GOT3 (cell line): ENCODE measurements around the gene ODC1.

Experiments used
- DNase-seq: peaks from one replicate; lab custom pipeline; 2025; ENCODE audit warnings: mixed read lengths; lab: John Stamatoyannopoulos, UW

Gene ODC1

DNA sequence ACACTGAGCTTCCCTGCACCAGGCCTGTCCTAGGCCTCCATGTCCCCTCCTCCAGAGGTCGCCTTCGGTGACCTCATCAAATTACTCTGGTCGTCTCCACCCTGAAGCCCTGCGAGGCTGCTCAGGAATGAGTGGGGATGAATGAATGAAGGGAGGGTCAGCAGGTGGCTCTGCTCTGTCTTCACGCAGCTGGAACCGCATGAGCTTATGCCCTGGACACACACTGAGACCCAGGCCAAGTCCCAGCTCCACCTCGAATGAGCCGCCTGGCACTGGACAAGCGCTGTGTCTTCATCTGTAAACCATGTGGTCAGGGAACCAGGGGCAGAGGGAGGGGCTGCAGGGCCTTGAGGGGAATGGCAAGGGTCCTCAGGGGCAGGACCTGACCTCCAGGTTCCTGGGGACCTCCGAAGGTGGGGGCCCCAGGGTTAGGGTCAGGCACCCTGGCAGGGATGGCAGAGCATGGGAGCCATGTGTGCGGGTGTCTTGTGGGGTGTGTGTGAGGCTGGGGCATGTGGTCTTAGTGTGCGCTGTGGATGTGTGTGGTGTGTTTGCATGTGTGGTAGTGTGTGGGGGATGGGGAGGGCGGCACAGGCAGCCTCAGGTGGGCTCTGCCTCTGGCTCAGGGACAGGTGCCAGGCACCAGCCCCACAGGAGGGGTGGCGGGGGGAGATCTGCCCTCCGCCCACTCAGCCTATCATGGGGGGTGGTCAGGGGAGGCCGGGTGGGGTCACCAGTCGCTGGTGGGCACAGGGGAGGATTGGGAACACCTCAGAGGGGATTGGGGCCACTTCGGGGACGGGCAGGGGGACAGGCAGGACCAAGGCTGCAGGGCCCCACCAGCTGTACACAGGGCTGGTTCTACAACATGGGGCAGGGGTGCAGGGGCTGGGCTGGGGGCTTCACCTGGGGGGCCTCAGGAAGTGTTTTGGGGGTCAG lies 13.9 kb downstream of the ODC1 start:
- DNase-seq, result no peak

DNA sequence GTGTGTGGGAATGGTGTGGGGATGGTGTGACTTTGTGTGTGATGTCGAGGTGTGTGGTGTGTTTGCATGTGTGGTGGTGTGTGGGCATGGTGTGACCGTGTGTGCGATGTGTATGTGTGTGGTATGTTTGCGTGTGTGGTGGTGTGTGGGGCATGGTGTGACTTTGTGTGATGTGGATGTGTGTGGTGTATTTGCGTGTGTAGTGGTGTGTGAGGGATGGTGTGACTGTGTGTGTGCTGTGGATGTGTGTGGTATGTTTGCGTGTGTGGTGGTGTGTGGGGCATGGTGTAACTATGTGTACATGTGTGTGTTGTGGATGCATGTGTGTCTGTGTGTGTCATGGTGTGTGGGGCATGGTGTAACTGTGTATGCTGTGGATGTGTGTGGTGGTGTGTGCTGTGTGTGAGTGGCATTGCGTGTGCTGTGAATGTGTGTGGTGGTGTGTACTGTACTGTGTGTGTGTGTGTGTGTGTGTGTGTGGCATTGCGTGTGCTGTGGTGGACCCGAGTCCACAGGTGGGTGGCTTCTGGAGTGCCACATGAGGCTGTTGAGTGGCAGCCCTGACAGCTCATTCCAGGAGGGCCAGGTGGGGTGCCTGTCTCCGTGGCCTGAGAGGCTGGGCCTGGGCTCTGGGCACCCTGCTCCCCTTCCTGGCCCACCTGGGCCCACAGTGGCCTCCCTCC lies 14.7 kb downstream of the ODC1 start:
- DNase-seq, result no peak

DNA sequence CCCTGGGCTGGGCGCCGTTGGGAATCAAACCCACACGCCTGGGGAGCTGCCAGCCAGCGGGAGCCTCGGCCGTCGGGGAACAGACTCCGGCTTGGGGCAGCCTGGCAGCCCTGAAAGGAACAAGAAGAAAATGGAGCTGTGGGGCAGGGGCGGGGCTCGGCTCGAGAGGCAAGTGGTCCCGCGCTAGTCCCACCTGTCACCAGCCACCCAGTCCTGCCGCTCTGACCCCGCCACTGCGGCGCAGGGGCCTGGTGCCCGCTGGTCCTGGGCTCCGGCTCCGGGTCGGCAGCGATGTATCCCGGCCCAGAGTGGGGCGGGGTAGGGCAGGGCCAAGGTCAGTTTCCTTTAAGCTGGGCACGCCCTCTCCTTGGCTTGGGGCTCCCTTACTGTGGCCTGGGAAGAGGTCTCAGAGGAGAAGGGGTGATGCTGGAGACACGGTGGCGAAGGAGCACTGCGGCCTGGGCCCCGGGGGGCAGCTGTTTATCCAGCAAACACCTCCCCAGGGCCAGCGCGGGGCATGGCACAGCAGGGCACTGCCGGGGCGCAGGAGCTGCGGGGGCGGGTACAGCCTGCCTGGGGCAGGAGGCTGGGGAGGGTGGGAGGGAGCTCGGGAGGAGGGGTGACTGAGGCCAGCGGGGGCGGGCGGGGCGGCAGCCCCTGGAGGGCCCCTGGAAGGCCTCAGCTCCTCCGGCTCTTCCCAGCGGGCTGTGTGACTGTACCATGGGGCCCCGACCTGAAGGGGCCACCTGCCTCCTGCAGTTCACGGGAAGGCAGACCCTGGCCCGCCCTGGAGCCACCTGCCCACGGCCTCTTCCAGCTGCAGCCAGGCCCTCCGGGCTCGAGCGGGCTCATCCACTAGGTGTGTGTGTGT lies 15.6 kb downstream of the ODC1 start:
- DNase-seq, result no peak

DNA sequence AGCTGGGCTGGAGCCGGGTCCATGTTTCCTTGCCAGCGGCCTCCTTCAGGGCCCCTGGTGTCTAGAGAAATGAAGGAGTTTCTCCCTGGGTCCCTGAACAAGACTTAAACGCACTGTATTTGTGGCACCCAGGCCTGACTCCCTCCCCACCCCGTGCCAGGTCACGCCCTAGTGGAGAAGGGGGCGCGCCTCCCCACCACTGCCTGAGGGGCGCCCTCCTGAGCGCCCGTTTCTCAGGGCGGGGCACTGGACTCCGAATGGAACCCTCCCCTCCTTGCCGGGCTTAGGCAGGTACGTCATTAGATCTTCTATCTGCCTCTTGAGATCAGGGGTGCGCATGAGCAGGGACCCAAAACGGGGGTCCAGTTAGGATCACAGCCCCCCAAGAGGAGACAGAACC lies 16.3 kb downstream of the ODC1 start:
- no peak for DNase-seq

DNA sequence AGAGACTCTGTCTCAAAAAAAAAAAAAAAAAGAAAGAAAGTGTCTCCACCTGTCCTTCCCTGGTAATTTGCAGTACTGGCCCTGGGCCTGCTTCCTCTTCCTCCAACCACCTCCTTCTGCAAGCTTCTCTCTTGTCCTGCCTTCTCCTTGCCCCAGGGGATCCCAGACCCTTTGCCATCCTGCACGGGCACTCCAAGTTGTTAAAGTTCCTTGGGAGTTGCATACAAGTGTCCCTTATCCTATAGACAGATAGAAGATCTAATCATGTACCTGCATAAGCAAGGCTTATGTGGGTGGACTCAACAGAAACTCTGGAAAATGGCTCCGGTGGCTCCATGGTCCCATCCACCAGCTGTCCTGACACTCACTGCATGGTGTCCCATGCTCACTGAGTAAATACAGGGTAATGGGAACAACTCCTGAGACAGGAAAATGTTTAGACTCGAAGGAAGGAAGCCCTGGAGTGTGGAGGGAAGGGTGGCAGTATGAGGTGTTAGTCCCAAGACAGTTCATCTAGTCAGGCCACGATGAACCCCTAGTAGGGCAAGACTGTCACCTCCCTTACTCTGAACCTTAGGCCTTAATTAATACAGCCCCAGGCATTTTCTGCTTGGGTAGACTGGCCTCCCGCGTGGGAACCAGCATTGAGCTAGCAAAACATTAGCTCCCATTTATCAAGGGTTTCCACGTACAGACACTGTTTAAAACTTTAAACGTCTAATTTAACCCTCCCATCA lies 17.1 kb downstream of the ODC1 start:
- DNase-seq, result no peak

DNA sequence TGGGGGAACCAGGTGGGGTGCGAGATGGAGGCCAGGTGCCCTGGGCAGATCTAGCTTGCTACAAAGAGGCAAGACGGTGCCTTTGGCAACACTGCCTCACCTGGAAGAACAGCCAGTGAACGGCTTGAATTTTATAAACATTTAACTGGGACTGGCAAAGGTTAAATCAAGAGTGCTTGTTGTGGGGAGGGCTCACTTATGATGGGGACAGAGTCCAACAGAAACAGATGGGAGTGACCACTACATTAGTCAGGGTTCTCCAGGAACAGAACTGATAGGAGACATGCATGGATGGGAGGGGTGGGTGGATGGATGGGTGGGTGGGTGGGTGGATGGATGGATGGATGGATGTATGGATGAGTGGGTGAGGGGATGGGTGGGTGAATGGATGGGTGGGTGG lies 19.2 kb downstream of the ODC1 start:
- no peak for DNase-seq

DNA sequence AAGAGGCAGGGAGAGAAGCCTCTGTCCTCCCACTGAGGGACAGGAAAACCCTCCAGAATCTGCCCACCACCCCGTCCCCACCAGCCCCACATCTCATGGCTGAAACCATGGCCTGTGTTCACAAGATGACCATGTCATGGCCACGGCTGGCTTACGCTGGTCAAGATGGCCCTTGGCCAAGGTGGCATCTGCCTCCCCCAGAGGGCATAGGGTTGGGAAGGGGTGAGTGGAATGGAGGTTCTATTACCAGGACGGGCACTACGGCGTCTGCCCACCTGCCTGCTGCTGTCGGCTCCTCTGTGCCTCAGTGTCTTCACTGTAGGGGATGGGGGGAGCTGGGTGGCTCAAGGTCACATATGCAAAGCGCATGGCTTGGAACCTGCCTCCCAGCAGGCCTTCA lies 19.8 kb downstream of the ODC1 start:
- DNase-seq, result no peak

DNA sequence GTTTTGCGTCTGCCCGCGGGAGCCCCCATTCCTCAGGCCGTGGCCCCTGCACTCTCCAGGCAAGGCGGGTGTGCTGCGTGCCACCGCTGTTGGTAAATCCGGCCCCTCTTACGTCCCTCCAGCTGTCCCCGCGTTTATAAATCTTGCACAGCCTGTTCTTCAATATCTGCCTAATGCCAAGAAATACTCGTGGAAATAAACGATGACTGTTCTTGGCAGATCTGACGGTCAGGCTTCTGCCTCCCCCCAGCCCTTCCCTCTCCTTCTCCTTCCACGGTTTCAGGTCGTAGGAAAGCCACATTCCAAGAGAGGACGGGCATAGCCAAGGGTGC lies 20.5 kb downstream of the ODC1 start:
- DNase-seq, result no peak

DNA sequence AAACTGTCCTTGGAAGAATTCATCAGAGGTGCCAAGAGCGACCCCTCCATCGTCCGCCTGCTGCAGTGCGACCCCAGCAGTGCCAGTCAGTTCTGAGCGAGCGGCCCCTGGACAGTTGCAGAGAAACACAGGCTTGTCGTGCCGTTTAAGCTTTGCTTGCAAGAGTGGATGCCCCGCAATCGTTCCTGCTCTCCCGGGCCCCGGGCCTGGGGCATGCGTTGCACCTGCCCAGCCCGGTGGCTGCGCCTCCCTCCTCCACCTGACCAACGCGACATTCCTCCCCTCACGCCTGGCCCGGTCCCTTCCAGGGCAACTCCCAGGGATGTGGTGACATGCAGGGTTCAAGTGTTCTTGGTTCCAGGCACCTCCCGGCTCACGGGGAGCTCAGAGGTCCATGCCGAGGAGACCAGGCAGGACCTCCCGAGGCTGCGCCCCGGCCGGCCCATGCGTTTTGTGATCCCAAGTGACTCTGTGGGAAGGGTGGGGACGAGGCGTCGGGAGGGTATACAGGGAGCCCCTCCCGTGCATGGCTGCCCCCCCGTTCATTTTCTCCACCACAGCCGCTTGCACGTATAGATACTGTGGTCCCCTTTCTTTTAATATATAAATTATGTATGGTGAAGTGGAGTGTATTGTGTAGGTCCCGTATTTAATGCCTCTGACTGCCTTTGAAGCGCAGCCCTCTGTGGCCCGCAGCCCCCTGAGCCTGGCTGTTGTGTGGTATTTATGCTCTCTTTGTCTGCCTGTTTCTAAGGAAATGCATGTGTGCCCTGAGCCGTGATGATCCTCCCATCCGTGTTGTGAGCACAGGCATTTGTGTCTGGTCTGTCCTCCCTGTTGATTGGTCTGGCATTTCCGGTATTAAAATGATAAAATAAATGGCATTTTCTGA lies 21.2 kb downstream of the ODC1 start:
- DNase-seq, result no peak

DNA sequence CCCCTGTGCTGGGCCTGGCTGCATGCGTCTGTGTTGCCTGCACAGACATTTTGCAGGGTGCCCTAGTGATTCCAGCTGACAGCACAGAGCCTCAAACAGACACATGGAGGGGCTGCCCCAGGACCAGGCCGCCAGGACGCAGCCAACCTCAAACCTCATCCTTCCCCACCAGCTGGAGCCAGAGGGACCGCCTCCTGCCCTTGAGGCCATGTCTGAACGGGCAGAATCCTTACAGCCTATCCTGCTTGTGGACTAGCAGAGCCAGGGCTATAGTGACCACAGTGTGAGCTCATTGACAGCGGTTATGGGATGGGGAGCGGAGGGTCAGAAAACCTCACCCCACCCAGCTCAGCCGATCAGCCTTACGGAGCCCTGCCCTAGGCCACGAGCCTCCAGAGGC lies 22.4 kb downstream of the ODC1 start:
- no peak for DNase-seq

DNA sequence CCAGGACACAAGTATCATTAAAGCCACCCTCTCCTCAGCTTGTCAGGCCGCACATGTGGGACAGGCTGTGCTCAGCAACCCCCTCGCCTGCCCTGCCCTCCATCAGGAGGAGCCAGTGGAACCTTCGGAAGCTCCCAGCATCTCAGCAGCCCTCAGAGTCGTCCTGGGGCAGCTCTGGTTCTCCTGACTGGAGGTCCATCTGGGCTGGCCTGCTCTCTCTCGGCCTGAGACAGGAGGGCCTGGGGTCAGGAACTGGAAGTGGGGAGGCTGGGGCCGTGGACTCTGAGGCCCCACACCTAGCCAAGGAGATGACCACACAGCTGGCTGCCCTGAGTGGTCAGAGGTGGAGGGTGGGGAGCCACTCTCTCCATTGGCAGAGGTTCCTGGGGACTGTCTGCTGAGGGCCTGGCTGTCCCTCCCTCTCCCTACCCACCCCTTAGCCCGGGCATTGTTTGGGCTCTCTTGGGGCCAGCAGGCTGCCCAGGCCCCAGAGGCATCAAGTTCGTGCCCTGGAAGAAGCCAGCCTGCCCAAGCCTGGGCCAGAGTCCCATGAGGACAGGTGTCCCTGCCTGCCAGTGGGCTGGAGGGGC lies 23.1 kb downstream of the ODC1 start:
- DNase-seq, result no peak

DNA sequence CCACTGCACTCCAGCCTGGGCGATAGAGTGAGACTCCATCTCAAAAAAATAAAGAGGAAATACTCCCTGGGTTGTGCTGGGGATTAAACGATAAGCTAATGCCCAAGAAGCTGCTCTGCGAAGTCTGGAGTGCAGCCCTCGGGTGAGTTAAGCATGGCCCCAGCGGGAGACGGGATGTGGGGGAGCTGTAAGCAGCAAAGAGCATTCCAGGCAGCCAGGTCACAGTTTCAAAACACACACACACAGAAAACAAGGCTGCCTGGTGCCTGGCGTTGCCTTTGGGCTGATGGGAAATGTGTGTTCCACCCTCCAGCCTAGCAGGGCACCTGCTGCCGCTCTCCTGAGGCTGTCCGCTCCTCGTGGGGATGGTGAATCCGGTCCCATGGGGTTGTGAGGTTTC lies 24.1 kb downstream of the ODC1 start:
- DNase-seq, result no peak

DNA sequence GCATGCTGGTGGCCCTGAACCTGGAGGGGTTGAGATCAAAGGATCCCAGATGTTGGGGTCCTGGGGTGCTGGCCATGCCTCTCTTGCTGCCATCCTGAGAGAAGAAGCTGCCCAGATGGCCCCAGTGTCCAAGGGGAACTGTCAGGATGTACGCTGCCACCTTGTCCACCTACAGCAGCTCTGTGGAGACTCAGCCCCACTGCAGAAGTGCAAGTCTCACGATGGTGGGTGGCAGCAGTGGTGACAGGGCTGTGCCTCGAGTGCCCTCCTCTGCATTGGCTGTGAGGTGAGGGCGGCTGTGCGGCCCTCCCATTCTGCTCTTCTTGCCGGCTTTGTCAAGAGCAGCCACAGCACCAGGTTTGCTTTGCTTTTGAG lies 24.7 kb downstream of the ODC1 start:
- DNase-seq, result no peak

DNA sequence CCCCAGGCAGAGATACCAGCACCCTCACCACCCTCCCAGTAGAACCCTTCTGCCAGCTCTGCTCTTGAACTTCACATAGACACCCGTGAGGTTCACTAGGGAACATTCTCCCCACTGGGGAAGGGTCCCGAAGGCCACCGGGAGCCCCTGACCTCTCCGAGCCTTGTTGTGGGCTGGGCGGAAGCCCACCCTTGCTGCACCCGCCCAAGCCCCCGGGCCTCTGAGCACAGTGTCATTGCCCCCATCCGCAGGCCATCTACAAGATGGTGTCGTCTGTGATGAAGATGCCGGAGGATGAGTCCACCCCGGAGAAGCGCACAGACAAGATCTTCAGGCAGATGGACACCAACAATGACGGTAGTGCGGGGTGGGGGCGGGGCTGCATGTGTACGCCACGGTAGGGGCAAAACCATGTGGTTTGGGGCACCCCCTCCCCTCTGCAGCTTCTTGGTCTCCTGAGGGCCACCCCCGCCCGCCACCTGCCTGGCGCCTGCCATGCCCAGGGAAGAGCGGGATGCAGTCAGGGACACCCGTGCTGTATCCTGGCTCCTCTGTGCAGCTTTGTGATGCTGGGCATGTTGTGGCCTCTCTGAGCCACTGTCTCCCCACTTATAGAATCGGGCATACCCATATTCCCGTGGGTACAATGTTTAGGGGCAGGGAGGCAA lies 25.3 kb downstream of the ODC1 start:
- no peak for DNase-seq

DNA sequence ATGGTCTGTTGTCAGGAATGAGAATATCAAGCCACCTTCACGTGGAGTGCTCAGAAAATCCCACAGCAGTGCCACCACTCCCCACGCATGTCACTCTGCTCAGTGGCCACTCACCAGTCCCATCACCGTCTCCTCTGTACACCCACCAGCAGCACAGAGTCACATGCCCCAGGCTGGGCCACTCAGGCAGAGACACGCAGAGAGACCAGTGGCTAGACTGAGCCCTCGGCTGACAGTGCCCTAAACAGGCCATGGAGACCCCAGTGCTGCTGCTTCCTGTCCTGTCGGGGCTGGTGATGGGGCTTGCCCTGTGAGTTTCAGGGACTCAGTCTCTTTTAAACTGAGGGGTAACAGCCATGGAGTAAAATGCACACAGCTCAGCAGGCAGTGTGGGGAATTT lies 25.9 kb downstream of the ODC1 start:
- DNase-seq, result no peak

DNA sequence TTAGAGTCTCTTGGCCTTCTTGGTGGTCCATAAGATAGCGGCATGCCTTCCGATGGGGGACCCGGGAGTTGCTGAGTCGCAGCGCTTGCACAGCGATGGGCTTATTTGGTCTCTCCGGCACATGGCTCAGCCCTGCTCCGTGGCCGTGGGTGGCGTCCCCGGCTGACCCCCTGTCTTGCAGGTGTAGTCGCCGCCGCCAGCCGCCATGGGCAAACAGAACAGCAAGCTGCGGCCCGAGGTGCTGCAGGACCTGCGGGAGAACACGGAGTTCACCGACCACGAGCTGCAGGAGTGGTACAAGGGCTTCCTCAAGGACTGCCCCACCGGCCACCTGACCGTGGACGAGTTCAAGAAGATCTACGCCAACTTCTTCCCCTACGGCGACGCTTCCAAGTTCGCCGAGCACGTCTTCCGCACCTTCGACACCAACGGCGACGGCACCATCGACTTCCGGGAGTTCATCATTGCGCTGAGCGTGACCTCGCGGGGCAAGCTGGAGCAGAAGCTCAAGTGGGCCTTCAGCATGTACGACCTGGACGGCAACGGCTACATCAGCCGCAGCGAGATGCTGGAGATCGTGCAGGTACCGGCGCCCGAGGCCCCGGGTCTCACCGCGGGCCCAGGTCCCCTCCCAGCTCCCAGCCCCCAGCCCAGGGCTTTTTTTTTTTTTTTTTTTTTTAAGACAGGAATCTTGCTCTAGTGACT lies 28.4 kb downstream of the ODC1 start:
- no peak for DNase-seq

DNA sequence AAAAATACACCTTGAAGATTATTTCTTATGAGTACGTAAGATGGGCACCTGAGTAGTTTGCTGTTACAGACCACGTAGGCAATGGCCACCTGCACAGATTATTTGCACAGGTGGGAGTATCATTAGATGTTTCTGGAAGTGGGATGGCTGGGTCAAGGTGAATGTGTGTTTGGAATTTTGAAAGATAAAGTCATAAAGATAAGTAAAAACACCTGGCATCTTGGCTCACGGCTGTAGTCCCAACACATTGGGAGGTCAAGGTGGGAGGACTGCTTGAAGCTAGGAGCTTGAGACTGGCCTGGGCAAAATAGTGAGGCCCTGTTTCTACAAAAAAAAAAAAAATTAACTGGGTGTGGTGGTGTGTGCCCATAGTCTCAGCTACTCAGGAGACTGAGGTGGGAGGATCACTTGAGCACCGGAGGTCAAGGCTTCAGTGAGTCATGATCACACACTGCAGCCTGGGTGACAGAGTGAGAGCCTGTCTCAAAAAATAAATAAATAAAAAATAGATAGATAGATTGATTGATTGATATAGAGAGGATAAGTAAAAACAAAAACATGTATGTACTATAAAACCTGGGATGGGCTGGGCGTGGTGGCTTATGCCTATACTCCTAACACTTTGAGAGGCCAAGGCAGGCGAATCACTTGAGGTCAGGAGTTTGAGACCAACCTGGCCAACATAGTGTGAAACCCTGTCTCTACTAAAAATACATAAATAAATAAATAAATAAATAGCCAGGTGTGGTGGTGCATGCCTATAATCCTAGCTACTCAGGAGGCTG lies 30.4 kb downstream of the ODC1 start:
- no peak for DNase-seq

DNA sequence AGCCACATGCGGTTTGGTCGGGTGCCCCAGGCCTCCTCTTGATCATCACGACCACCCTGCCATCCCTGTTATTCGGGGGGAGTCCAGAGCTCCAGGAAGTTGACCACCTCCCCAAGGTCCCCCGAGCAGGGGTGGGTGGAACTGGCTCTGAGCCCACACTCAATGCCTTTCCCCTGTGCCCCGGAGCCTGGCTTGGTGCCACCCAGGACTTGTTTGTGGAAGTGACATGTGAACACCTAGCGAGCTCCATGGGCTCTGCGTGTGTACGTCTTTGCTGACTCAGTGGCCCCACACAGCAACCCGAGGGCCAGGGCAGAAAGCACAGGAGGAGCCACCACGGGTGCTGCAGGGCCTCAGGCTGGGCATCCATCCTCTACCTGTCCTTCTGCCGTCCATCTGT lies 32.5 kb downstream of the ODC1 start:
- DNase-seq, result no peak

DNA sequence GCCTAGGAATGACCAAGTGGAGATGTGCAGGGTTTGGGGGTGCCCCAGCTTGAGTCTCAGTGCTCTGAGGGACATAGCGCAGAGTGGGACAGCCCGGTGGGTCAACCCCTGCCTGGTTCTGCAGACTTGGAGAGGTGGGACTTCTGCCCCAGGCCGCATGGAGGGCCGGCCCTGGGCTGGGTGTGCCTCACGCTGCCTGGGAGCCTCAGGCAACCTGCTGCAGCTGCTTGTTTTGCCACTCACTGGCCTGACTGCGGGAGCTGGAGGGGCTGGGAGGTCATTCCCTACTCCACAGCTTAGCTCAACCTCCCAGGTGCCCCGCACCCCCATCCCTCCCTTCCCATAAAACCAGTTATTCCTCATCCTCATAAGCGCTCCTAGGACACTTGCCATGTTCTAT lies 33.1 kb downstream of the ODC1 start:
- DNase-seq, result no peak
